Measurements from ENCODE around the gene ATP2A2.

GRCh38 chr12:110373962-110374611 is 93.0 kb downstream of the ATP2A2 start:
- no peak for TF ChIP-seq CTCF (IDR thresholded peaks at IDR 0.05)
- no peak for TF ChIP-seq EP300 (IDR thresholded peaks at IDR 0.05)
- no peak for TF ChIP-seq POLR2A (IDR thresholded peaks at IDR 0.05)
- no peak for TF ChIP-seq POLR2AphosphoS5 (IDR thresholded peaks at IDR 0.05)
